KOPT-K1 (cell line): ENCODE measurements around the gene SAP30.

Experiments
- H3K27ac ChIP-seq: fragments of 200-600 bp; sonication (generic); 2 replicates; pipeline ENCODE4 v1.5.1; 2016; ENCODE audit warnings: antibody characterized with exemption, mild to moderate bottlenecking, low read depth, low read length; ENCODE audit not compliant: poor library complexity, severe bottlenecking
- H3K36me3 ChIP-seq: fragments of 200-600 bp; sonication (generic); 2 replicates; pipeline ENCODE4 v1.5.1; 2017; ENCODE audit warnings: antibody characterized with exemption, mild to moderate bottlenecking, low read length, moderate library complexity; ENCODE audit not compliant: insufficient read depth
- H3K9me3 ChIP-seq: fragments of 200-600 bp; sonication (generic); 2 replicates; pipeline ENCODE4 v1.5.1; 2017; ENCODE audit warnings: antibody characterized with exemption, low read length, mild to moderate bottlenecking; ENCODE audit not compliant: insufficient read depth, poor library complexity, severe bottlenecking

The SAP30 gene

GRCh38 chr4:173347467-173347866, 23.3 kb upstream of the SAP30 start:
- no peaks in the 10 kb centered on the region for H3K9me3 ChIP-seq
- H3K27ac ChIP-seq: no peak overlapping the region
- no peaks in the 10 kb centered on the region for H3K36me3 ChIP-seq

- H3K27ac ChIP-seq: no peak overlapping the region
- H3K36me3 ChIP-seq: no peaks in the 10 kb centered on the region
- H3K9me3 ChIP-seq: no peaks in the 10 kb centered on the region
Observed at GRCh38 chr4:173357939-173358338, 12.8 kb upstream of the SAP30 start.

GRCh38 chr4:173360587-173361221, 10.1 kb upstream of the SAP30 start:
- H3K27ac ChIP-seq: no peak overlapping the region
- H3K36me3 ChIP-seq: no peaks in the 10 kb centered on the region

GRCh38 chr4:173362666-173363065, 8.1 kb upstream of the SAP30 start:
- Histone ChIP-seq H3K9me3 (no peaks in the 10 kb centered on the region), H3K27ac (no peak overlapping the region), H3K36me3 (no peaks in the 10 kb centered on the region)

More at GRCh38 chr4:173360587-173361221, 10.1 kb upstream of the SAP30 start:
- H3K9me3 ChIP-seq: no peaks in the 10 kb centered on the region

GRCh38 chr4:173365359-173365996, 5.3 kb upstream of the SAP30 start:
- Histone ChIP-seq H3K9me3 (no peaks in the 10 kb centered on the region), H3K36me3 (no peaks in the 10 kb centered on the region), H3K27ac (no peak overlapping the region)

GRCh38 chr4:173367285-173367684, 3.5 kb upstream of the SAP30 start:
- no peaks in the 10 kb centered on the region for H3K9me3 ChIP-seq
- H3K27ac ChIP-seq: no peak overlapping the region
- no peaks in the 10 kb centered on the region for H3K36me3 ChIP-seq

GRCh38 chr4:173367946-173368345, 2.8 kb upstream of the SAP30 start:
- H3K9me3 ChIP-seq: no peaks in the 10 kb centered on the region
- no peak overlapping the region for H3K27ac ChIP-seq
- H3K36me3 ChIP-seq: no peaks in the 10 kb centered on the region

- Histone ChIP-seq H3K27ac (peak overlapping the region; percentile 88), H3K36me3 (peaks cover 14% of the 10 kb centered on the region)
Observed at GRCh38 chr4:173370130-173370476, 651 bp upstream of the SAP30 start.

GRCh38 chr4:173371292-173372192, 788 bp downstream of the SAP30 start:
- Histone ChIP-seq H3K36me3 (peaks cover 25% of the 10 kb centered on the region), H3K9me3 (no peaks in the 10 kb centered on the region), H3K27ac (peak overlapping the region; percentile 88)

More at GRCh38 chr4:173370130-173370476, 651 bp upstream of the SAP30 start:
- no peaks in the 10 kb centered on the region for H3K9me3 ChIP-seq

- H3K9me3 ChIP-seq: no peaks in the 10 kb centered on the region
- no peak overlapping the region for H3K27ac ChIP-seq
- H3K36me3 ChIP-seq: peaks cover 48% of the 10 kb centered on the region
Observed at GRCh38 chr4:173374588-173374987, 3.8 kb downstream of the SAP30 start.

- no peaks in the 10 kb centered on the region for H3K9me3 ChIP-seq
- peaks cover 40% of the 10 kb centered on the region for H3K36me3 ChIP-seq
- H3K27ac ChIP-seq: no peak overlapping the region
Observed at GRCh38 chr4:173379929-173380328, 9.2 kb downstream of the SAP30 start.

- no peaks in the 10 kb centered on the region for H3K9me3 ChIP-seq
- H3K27ac ChIP-seq: no peak overlapping the region
- peaks cover 32% of the 10 kb centered on the region for H3K36me3 ChIP-seq
Observed at GRCh38 chr4:173380987-173381386, 10.2 kb downstream of the SAP30 start.

GRCh38 chr4:173381610-173382009, 10.9 kb downstream of the SAP30 start:
- H3K9me3 ChIP-seq: no peaks in the 10 kb centered on the region
- H3K36me3 ChIP-seq: peaks cover 26% of the 10 kb centered on the region

GRCh38 chr4:173382349-173382748, 11.6 kb downstream of the SAP30 start:
- peaks cover 21% of the 10 kb centered on the region for H3K36me3 ChIP-seq
- no peak overlapping the region for H3K27ac ChIP-seq

More at GRCh38 chr4:173381610-173382009, 10.9 kb downstream of the SAP30 start:
- H3K27ac ChIP-seq: no peak overlapping the region

GRCh38 chr4:173386751-173387150, 16.0 kb downstream of the SAP30 start:
- H3K9me3 ChIP-seq: no peaks in the 10 kb centered on the region
- no peak overlapping the region for H3K27ac ChIP-seq
- no peaks in the 10 kb centered on the region for H3K36me3 ChIP-seq

More at GRCh38 chr4:173382349-173382748, 11.6 kb downstream of the SAP30 start:
- no peaks in the 10 kb centered on the region for H3K9me3 ChIP-seq
